ENCODE data around the gene ZNF329.

The ZNF329 gene

DNA sequence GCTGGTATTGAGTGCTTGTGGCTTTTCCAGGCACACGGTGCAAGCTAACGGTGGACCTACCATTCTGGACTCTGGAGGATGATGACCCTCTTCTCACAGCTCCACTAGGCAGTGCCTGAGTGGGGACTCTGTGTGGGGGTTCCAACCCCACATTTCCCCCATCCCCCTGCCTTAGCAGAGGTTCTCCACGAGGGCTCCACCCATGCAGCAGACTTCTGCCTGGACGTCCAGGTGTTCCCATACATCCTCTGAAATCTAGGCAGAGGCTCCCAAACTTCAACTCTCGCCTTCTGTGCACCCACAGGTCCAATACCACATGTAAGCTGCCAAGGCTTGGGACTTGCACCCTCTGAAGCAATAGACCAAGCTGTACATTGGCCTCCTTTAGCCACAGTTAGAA lies 27.2 kb downstream of the ZNF329 start:
- no peak for TF ChIP-seq YY1 (IDR thresholded peaks at IDR 0.05; ENCODE audit: low read depth)
- no peak for TF ChIP-seq EP300 (IDR thresholded peaks at IDR 0.05; ENCODE audit: borderline replicate concordance)
- TF ChIP-seq FOXM1 (IDR thresholded peaks at IDR 0.05; ENCODE audit: borderline replicate concordance, low read depth) = no peak
- no peak for TF ChIP-seq ZBTB7A (IDR thresholded peaks at IDR 0.05; ENCODE audit: low read depth)
- no peak for TF ChIP-seq TEAD4 (IDR thresholded peaks at IDR 0.05)
- TF ChIP-seq, protein P1, sequence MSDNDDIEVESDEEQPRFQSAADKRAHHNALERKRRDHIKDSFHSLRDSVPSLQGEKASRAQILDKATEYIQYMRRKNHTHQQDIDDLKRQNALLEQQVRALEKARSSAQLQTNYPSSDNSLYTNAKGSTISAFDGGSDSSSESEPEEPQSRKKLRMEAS (IDR thresholded peaks at IDR 0.05) = no peak
- TF ChIP-seq TCF12 (IDR thresholded peaks at IDR 0.05; ENCODE audit: low read depth) = no peak
- TF ChIP-seq CREB1 (IDR thresholded peaks at IDR 0.05; ENCODE audit: low read depth) = no peak
- no peak for TF ChIP-seq TAF1 (IDR thresholded peaks at IDR 0.05; ENCODE audit: low read depth)
- no peak for TF ChIP-seq CEBPB (IDR thresholded peaks at IDR 0.05)
- TF ChIP-seq EGR1 (IDR thresholded peaks at IDR 0.05) = no peak
- TF ChIP-seq NFIC (IDR thresholded peaks at IDR 0.05) = no peak
- TF ChIP-seq, protein P2, sequence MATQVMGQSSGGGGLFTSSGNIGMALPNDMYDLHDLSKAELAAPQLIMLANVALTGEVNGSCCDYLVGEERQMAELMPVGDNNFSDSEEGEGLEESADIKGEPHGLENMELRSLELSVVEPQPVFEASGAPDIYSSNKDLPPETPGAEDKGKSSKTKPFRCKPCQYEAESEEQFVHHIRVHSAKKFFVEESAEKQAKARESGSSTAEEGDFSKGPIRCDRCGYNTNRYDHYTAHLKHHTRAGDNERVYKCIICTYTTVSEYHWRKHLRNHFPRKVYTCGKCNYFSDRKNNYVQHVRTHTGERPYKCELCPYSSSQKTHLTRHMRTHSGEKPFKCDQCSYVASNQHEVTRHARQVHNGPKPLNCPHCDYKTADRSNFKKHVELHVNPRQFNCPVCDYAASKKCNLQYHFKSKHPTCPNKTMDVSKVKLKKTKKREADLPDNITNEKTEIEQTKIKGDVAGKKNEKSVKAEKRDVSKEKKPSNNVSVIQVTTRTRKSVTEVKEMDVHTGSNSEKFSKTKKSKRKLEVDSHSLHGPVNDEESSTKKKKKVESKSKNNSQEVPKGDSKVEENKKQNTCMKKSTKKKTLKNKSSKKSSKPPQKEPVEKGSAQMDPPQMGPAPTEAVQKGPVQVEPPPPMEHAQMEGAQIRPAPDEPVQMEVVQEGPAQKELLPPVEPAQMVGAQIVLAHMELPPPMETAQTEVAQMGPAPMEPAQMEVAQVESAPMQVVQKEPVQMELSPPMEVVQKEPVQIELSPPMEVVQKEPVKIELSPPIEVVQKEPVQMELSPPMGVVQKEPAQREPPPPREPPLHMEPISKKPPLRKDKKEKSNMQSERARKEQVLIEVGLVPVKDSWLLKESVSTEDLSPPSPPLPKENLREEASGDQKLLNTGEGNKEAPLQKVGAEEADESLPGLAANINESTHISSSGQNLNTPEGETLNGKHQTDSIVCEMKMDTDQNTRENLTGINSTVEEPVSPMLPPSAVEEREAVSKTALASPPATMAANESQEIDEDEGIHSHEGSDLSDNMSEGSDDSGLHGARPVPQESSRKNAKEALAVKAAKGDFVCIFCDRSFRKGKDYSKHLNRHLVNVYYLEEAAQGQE (IDR thresholded peaks at IDR 0.05; ENCODE audit: low read depth) = no peak
- TF ChIP-seq, protein P3, sequence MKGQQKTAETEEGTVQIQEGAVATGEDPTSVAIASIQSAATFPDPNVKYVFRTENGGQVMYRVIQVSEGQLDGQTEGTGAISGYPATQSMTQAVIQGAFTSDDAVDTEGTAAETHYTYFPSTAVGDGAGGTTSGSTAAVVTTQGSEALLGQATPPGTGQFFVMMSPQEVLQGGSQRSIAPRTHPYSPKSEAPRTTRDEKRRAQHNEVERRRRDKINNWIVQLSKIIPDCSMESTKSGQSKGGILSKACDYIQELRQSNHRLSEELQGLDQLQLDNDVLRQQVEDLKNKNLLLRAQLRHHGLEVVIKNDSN (IDR thresholded peaks at IDR 0.05) = no peak
- TF ChIP-seq RAD21 (IDR thresholded peaks at IDR 0.05; ENCODE audit: low read depth) = no peak

DNA sequence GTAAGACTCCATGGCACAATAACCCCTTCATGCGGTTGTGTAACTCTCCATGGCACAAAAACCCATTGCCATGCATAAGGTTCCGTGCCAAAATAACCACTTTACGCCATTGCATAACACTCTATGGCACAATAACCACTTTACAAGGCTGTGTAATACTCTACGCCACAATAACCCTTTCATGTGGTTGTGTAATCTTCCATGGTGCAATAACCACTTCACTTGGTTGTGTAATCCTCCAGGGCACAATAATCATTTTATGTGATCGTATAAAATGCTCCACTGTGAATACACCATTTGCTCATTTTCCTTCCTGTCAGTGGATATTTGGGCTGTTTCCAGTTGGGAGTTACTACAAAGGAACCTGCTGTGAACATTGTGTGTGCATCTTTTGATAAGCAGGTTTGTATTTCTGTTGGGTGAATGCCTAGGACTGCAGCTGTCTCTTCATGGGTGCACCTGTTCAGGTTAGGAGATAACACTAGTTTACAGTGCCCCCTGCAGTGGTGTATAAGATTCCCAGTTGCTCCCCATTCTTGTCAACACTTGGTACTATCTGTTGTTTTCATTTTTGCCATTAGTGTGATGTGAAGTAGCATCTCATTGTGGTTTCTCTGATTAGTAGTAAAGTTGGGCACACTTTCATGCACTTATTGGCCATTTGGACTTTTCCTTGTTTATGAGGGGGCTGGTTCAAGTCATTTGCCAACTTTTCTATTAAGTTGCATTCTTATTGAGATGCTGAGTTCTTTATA lies 31.4 kb downstream of the ZNF329 start:
- TF ChIP-seq YY1 (IDR thresholded peaks at IDR 0.05; ENCODE audit: low read depth) (no peak), TCF12 (IDR thresholded peaks at IDR 0.05; ENCODE audit: low read depth) (no peak), EGR1 (IDR thresholded peaks at IDR 0.05) (no peak), ZBTB7A (IDR thresholded peaks at IDR 0.05; ENCODE audit: low read depth) (no peak), TEAD4 (IDR thresholded peaks at IDR 0.05) (no peak), TAF1 (IDR thresholded peaks at IDR 0.05; ENCODE audit: low read depth) (no peak), FOXM1 (IDR thresholded peaks at IDR 0.05; ENCODE audit: borderline replicate concordance, low read depth) (no peak), CEBPB (IDR thresholded peaks at IDR 0.05) (no peak), RAD21 (IDR thresholded peaks at IDR 0.05; ENCODE audit: low read depth) (no peak), NFIC (IDR thresholded peaks at IDR 0.05) (no peak), CREB1 (IDR thresholded peaks at IDR 0.05; ENCODE audit: low read depth) (no peak), EP300 (IDR thresholded peaks at IDR 0.05; ENCODE audit: borderline replicate concordance) (no peak)
- TF ChIP-seq, protein P2 (IDR thresholded peaks at IDR 0.05; ENCODE audit: low read depth) = no peak
- TF ChIP-seq, protein P3 (IDR thresholded peaks at IDR 0.05) = no peak
- TF ChIP-seq, protein P1 (IDR thresholded peaks at IDR 0.05) = no peak

DNA sequence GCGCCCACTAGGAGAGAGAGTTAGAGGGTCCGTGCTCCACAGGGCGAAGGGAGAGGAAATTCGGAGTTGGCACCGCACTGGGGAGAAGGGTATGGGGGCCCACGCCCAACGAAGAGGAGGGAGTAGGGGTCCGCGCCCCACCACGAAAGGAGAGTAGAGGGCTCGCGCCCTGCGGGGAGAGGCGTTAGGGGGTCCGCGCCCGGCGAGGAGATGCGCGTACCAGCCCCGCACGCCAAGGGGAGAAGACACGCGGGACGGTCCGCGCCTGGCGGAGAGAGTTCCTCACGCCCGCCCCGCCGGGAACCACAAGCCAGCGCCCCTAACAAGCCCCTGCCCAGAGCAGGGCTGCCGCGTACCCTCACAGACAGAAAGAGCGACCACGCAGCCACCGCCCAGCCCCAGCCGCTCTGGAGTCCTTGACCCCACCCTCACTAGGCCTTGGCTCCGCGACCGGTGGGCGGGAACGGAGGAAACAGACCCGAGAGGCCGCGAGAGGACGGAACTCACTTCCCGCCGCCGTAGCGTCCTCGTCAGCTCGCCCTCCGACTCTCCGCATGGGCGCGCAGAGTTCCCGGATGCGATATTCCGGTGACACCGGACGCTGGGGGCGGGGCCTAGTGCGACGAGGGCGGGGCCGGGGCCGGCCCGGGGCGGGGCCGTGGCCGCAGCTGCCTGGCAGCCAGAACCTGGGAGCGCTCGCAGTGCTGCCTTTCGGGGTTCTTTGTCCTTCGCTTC lies 32.6 kb downstream of the ZNF329 start:
- TF ChIP-seq TCF12 (IDR thresholded peaks at IDR 0.05; ENCODE audit: low read depth) (no peak), NFIC (IDR thresholded peaks at IDR 0.05) (no peak), YY1 (IDR thresholded peaks at IDR 0.05; ENCODE audit: low read depth) (no peak), EGR1 (IDR thresholded peaks at IDR 0.05) (no peak)
- TF ChIP-seq, protein P1 (IDR thresholded peaks at IDR 0.05) = no peak

DNA sequence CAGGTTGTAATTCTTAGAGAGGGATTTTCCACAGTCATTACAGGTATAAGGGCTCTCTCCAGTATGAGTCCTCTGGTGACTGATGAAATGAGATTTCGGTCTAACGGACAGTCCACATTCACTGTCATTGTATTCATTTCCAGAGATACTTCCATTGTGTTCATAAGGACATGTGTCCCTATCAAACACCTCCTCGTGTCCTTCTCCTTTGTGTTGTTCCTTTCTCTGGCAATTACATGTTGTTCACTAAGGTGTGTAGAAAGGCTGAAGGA lies 42.1 kb downstream of the ZNF329 start:
- TF ChIP-seq, protein P3 (IDR thresholded peaks at IDR 0.05) = no peak
- TF ChIP-seq CEBPB (IDR thresholded peaks at IDR 0.05) (no peak), YY1 (IDR thresholded peaks at IDR 0.05; ENCODE audit: low read depth) (no peak)

Measured in Ishikawa (cell line).